ENCODE measurements around the gene ALOX5. TPM values are rescaled to one million over a fixed set of nuclear protein-coding genes. Genes with fewer than 3 reads are reported as not detected.

ALOX5 gene
- total RNA-seq, 1 donor from 2014 or later, result 23.1 TPM

DNA sequence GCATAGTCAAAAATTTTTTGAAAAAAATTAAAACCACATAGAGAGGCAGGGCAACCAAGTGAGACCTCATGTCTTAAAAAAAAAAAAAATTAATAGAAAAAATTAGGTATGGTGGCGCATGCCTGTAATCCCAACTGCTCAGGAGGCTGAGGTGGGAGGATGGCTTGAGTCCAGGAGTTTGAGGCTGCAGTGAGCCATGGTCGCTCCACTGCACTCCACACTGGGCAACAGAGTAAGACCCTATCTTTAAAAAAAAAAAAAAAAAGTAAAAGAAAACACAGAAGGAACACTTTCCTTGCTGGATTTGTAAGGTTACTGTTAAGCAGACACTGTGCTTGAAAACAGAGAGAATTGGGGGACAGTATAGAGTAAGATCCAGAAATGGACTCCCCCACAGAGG is 58.1 kb downstream of the ALOX5 start:
- intact Hi-C loops (cut with DNase I), result no loop called here
- H3K36me3 ChIP-seq, result no peaks in the 10 kb centered on the region
- no peak for DNase-seq (ENCODE audit: low spot score in 2 of 2)
- H3K27me3 ChIP-seq, result no peaks in the 10 kb centered on the region
- H3K9me3 ChIP-seq, result peaks cover 0 to 5% of the 10 kb centered on the region in 2 donors
- H3K27ac ChIP-seq, result no peak overlapping the region
- H3K4me1 ChIP-seq, result no peaks in the 10 kb centered on the region
- H3K4me3 ChIP-seq, result no peak overlapping the region
- TF ChIP-seq, protein P1, sequence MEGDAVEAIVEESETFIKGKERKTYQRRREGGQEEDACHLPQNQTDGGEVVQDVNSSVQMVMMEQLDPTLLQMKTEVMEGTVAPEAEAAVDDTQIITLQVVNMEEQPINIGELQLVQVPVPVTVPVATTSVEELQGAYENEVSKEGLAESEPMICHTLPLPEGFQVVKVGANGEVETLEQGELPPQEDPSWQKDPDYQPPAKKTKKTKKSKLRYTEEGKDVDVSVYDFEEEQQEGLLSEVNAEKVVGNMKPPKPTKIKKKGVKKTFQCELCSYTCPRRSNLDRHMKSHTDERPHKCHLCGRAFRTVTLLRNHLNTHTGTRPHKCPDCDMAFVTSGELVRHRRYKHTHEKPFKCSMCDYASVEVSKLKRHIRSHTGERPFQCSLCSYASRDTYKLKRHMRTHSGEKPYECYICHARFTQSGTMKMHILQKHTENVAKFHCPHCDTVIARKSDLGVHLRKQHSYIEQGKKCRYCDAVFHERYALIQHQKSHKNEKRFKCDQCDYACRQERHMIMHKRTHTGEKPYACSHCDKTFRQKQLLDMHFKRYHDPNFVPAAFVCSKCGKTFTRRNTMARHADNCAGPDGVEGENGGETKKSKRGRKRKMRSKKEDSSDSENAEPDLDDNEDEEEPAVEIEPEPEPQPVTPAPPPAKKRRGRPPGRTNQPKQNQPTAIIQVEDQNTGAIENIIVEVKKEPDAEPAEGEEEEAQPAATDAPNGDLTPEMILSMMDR (IDR thresholded peaks at IDR 0.05), result no peak

DNA sequence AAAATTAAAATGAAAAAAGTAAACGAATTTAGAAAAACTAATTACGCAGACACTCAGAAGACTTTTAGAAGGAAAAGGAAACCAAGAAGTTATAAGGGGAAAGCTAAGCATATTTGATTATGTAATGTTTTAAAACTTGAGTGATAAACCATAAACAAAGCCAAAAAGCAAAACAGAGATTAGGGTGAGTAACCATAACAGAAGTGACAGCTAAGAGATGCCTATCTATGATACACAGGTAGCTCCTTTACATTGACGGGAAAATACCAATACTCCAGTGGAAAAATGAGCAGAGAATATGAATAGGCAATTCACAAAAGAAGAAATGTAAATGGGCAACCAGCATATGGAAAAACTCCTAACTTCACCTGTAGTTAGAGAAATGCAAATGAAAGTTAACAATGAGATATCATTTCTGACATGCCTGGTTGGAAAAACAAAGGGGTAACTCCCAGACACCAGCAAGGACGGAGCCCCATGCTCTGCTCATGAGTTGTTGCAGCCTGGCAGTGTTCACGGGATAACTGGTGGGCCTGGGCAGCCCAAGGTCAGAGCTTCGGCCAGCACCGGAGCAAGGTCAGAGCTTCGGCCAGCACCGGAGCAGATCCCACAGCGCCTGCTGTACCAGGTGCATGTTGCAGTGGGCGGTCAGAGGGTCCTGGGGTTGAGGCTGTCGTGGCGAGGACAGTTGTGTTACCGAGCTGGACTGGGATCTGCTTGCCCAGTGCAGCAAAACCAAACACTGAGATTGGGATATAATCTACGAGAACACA is 58.9 kb downstream of the ALOX5 start:
- TF ChIP-seq, protein P1 (IDR thresholded peaks at IDR 0.05), result no peak
- Histone ChIP-seq H3K36me3 (no peaks in the 10 kb centered on the region), H3K4me1 (no peaks in the 10 kb centered on the region), H3K9me3 (peaks cover 0 to 5% of the 10 kb centered on the region in 2 donors), H3K27ac (no peak overlapping the region), H3K4me3 (no peak overlapping the region), H3K27me3 (no peaks in the 10 kb centered on the region)
- no peak for DNase-seq (ENCODE audit: low spot score in 2 of 2)
- intact Hi-C loops (cut with DNase I), result no loop called here

DNA sequence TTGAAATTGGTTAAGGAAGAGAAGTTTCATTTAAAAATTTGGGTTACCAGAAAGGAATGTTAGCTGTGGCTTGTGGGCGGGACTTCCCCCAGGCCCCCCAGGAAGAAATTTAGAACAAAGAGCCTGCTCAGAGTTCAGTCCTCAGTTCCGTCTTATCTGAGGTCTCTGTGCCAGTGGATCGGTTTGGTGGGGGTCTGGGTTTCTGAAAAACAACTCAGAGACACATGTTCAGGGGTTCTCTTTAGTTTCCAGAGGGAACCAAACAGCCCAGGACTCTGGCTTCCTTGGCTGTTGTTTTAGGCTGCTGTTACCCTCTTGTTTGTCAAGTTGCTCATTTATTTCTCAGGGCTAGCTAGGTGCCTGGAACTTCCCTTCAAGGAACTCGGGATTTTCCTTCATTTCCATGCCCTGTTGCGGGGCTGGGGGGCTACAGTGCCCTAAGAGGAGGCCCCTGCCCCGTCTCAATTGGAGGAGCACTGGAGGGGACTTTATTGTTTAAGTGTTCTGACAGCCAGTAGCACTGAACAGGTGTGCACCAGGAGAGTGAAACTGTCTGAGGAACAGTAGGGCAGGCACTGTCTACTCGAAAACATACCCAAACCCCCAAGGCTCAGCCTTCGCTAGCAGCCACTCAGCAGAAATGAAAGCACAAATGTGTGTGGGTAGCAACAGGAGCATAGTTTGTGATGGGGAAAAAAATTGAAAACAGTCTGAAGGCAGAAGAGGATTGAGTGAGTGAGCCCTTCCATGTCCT is 59.9 kb downstream of the ALOX5 start:
- H3K27me3 ChIP-seq, result no peaks in the 10 kb centered on the region
- peaks cover 0 to 5% of the 10 kb centered on the region in 2 donors for H3K9me3 ChIP-seq
- H3K36me3 ChIP-seq, result no peaks in the 10 kb centered on the region
- no peak for DNase-seq (ENCODE audit: low spot score in 2 of 2)
- H3K4me3 ChIP-seq, result no peak overlapping the region
- no peak overlapping the region for H3K27ac ChIP-seq
- TF ChIP-seq, protein P1 (IDR thresholded peaks at IDR 0.05), result no peak
- H3K4me1 ChIP-seq, result no peaks in the 10 kb centered on the region
- intact Hi-C loops (cut with DNase I), result no loop called here

DNA sequence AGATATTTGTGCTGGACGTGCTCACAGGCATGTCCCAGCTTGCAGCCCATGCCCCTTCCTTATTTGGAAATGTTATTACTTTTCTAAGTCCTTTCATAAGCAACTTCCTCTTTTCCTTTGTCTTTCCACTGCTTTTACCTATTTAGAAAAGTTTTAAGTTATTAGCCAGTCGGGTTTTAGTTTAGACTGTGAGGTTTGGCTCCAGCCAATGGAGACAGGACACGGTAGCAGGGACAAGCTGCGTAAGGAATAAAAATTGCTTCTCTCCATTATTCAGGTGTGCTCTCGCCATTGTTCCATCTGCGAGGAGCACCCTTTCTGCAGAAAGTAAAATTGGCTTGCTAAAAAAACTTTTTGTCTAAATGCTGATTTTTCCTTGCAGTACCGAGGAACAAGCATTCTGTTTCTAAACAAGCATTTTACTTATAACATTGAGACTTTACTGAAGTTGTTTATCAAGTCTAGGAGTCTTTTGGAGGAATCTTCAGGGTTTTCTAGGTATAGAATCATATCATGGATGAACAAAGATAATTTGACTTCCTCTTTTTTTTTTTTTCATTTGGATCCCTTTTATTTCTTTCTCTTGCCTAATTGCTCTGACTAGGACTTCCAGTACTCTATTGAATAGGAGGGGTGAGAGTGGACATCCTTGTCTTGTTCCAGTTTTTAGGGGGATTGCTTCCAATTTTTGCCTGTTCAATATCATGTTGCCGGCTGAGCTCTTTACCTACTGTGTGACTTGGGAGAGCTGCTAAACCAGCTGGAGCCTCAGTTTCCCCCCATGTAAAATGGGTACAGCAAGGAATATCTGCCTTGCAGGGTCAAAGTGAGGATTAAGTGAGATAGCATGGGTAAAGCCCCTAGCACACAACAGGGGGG is 63.8 kb downstream of the ALOX5 start:
- H3K4me3 ChIP-seq, result no peak overlapping the region
- TF ChIP-seq, protein P1 (IDR thresholded peaks at IDR 0.05), result no peak
- no peak for DNase-seq (ENCODE audit: low spot score in 2 of 2)
- intact Hi-C loops (cut with DNase I), result no loop called here
- no peaks in the 10 kb centered on the region for H3K36me3 ChIP-seq
- no peaks in the 10 kb centered on the region for H3K4me1 ChIP-seq
- H3K27me3 ChIP-seq, result no peaks in the 10 kb centered on the region
- H3K9me3 ChIP-seq, result peaks cover 0 to 5% of the 10 kb centered on the region in 2 donors
- H3K27ac ChIP-seq, result no peak overlapping the region

DNA sequence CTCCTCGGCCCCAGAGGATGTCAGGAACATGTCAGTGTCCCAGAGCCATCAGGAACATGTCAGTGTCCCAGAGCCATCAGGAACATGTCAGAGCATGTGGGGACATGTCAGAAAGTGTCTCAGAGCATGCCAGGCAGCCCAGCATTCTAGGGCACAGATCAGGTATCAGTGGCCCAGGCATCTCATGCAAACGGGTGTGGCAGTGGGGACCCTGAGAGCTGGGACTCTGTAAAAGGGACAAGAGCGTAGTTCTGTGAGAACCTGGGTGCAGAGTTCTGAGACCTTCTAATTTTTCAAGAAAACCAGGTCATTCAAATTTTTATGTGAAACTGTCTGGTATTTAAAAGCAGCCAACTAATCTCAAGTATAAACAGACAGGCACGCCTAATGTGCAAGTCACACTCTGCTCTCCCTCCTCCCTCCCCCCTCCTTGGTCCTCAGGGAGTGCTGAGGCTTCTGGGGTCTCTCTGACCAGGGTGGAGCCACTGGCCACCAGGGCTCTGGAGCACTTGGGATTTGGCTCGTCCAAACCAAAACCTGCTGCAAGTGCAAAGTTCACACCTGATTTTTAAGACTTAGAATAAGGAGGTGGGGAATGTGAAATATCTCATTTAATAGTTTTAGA is 64.6 kb downstream of the ALOX5 start:
- no peak for DNase-seq (ENCODE audit: low spot score in 2 of 2)
- intact Hi-C loops (cut with DNase I), result no loop called here
- Histone ChIP-seq H3K27ac (no peak overlapping the region), H3K36me3 (no peaks in the 10 kb centered on the region), H3K4me3 (no peak overlapping the region), H3K27me3 (no peaks in the 10 kb centered on the region), H3K4me1 (no peaks in the 10 kb centered on the region), H3K9me3 (peaks cover 0 to 5% of the 10 kb centered on the region in 2 donors)
- TF ChIP-seq, protein P1 (IDR thresholded peaks at IDR 0.05), result no peak

Data from ascending aorta (tissue), 2 donors.